Stromal cell of bone marrow (primary cell): ENCODE measurements around the gene TMEM190.
"Not testable (repeated sequence)": the region's sequence is repeated elsewhere in the genome, so short reads cannot be mapped to it uniquely, and the experiment has no call there.

ENCODE experiments used
- DNase-seq: peaks from one replicate; pipeline ENCODE4 v3.0.0-alpha.2; 2012; ENCODE audit warnings: low read depth

TMEM190 gene

DNA sequence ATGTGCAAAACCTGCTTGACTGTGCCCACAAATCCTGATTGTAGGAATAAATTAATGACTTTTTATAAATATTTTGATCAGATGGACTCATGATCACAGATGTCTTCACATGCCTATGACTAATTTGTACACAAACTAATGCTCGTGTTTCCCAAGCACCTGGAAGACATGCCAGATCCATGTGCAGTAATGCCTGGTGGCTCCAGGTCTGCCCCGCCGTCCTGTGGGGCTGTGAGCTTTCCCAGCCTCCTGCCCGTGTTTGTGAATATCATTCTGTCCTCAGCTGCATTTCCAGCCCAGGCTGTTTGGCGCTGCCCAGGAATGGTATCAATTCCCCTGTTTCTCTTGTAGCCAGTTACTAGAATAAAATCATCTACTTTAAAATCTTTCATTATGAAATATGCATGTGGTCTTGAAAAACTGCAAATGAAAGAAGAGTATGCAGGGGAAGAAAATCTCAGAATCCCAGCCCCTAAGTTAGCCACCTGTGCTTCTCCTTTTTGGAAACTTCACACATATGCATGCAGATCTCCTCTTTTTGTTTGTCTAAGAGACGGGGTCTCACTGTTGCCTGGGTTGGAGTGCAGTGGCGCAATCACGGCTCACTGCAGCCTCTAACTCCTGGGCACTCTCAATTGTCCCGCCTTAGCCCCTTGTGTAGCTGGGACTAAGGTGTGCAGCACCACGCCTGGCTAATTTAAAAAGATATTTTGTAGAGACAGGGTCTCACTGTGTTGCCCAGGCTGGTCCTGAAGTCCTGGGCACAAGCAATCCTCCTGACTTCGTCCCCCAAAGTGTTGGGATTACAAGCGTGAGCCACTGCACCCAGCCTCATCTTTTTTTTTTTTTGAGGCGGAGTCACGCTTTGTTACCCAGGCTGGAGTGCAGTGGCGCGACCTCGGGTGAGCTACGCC, 15.3 kb downstream of the TMEM190 start:
- no peak for DNase-seq

GRCh38 chr19:55392820-55393761, 16.5 kb downstream of the TMEM190 start:
- no peak for DNase-seq

- no peak for DNase-seq
These were observed 21.7 kb downstream of the TMEM190 start for GRCh38 chr19:55398200-55398925.

DNA sequence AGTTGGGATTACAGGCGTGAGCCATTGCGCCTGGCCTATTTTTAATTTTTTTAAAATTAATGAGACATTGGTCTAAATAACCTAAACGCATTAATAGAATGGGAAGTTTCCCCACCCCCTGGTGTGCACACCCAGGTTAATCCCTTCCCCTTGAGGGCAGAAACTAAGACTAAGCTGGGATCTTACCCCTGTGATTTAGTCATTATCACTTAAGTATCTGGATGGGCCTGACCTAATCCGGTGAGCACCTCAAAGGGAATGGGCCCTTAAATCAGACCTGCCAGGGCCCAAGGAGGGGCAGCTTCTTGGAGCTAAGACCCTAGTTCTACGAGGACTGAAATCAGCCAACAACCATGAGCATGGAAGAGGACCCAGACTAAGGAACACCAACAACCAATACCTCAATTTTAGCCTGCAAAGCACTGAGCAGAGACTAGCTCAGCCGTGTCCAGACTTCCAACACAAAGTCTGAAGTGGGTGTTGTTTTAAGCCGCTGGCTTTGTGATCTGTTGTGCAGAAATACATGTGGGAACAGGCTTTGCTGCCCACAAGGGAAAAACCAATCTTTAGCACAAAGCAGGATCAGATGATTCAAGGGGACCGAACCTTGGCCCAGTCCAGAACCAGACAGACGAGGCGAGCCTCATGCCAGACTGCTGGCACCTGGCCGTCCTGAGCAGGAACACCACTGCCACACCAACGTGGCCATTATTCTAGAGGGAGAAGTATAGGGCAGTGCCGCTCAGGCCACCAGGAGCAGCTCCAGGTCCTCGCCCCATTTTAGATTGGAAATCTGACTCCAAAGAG, 23.9 kb downstream of the TMEM190 start:
- DNase-seq = no peak

GRCh38 chr19:55401390-55401789, 24.8 kb downstream of the TMEM190 start:
- not testable (repeated sequence) for DNase-seq

- no peak for DNase-seq
These were observed 25.9 kb downstream of the TMEM190 start for GRCh38 chr19:55402509-55402908.

- DNase-seq = no peak
These were observed 29.0 kb downstream of the TMEM190 start for GRCh38 chr19:55405638-55406037.

DNA sequence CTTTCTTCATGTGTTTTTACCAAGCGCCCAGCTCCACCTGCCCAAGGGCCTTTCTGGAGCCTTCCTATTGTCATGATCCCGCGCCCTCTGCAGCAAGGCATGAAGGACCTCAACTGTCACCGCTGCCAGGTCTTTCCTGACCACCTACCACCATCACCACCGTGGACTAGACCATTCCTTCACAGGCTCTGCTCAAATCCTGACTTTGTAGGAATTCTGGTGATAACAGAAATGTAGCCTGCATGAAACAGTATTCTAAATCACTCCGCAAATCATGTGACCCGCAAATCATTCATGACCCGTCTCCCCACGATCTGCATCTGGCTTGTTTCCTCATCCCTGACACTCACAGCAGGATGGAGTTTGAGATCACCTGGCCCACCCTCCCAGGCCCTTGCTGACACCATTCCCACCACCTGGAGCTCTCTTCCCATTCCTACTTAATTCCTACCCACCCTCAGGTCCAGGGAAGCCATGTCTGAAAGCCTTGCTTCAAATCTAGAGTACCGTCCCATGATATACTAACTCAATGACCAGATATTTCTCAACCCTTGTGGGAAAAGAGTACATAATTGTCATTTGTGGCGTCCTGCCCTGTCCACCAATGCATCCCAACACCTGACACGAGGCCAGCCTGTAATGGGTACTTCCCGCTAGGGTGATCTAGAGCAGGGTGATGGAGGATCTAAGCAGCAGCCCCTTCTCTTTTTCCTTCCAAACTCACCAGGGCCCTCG, 29.6 kb downstream of the TMEM190 start:
- DNase-seq = no peak

DNA sequence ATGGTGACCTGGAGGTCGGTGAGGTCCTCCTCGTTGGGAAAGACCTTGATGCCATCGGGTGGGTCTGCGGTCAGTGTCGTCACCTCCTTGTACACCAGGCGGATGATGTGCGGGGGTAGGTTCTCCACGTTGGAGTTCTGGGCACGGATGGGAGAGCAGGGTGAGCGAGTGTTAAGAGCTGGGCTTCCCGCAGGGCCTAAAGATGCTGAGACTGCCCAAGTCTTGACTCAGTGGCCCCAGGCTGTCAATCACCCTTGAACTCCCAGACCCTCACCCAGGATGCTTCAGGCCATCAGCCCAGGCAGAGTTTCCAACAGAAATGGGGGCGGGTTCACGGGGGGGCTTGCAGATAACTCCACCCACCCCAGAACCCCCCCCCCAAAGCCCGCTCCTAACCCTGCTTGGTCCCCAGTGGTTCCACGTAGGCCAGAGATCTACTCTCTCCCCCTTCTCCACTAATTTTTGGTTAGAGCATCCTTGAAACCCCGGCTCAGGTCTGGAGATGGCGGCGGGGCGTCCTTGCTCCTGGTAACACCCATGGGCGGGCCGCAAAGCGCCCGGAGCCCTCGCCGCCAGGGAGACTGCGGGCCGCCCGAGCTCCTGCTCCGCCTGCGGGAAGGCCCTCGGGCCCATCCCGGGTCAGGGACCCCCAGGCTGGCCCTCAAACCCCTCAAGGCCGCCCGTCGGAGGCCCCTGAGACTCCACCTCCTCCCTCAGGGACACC, 30.4 kb downstream of the TMEM190 start:
- DNase-seq = no peak

GRCh38 chr19:55407550-55407799, 30.8 kb downstream of the TMEM190 start, which contains the start of gene UBE2S:
TSS of gene UBE2S (minus strand) at chr19:55407788. CDS start at chr19:55407589, 199 bp downstream.
- DNase-seq = not testable (repeated sequence)

GRCh38 chr19:55407800-55408532, 31.3 kb downstream of the TMEM190 start:
- DNase-seq = peak; percentile 99

DNA sequence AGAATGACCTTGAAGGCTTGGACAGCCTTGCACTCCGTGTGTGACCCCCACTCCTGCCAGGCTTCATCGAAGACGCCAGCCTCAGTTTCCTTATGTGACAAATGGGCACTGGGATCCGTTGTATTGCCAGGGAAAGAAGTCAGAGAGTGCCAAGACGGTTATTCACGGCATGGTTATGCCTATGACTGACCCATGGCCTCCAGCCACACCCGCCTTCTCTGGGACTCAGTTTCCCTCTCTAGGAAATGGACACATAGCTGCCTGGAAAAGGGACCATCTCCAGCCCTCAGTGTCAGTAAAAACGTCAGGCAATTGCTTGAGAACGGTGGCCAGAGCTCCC, 31.9 kb downstream of the TMEM190 start:
- DNase-seq = no peak

GRCh38 chr19:55409179-55409578, 32.6 kb downstream of the TMEM190 start:
- DNase-seq = not testable (repeated sequence)

DNA sequence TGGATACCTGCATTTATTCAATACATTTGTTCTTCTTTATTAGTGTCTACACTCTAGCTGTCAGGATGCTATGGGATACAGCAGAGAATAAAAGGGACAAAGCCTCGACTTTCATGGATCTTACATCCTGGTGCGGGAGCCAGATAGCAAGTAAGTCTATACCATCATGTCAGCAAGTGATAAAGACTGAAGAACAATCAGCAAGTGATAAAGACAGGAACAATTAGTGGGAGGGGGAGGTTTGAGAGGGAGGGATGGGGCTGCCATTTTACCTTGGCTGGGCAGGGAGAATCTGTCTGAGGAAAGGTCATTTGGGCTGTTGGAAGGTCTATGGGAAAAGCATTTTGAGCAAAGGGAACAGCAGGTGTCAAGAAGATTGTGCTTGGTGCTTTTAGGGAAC, 33.5 kb downstream of the TMEM190 start:
- DNase-seq = no peak

- DNase-seq = peak; percentile 78
These were observed 41.6 kb downstream of the TMEM190 start for GRCh38 chr19:55418185-55418584.

DNA sequence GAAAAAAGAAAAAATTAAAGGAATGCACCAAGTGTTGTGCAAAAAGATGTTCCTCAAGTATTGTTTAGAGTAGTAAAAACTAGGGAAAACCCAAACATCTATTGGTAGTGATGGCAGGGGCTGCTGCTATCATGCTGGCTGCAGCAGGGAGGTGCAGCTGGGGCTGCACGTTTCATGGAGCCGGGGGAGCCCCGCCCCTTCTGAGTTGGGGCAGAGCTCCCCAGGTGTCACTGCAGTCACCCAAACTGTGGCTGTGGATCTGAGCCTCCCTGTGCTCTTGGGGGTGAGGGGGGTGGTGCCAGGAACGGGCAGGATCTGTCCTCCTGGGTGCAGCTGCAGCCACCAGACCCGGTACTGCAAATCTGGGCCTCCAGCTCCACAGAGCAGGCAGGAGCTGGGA, 42.5 kb downstream of the TMEM190 start:
- DNase-seq = no peak

DNA sequence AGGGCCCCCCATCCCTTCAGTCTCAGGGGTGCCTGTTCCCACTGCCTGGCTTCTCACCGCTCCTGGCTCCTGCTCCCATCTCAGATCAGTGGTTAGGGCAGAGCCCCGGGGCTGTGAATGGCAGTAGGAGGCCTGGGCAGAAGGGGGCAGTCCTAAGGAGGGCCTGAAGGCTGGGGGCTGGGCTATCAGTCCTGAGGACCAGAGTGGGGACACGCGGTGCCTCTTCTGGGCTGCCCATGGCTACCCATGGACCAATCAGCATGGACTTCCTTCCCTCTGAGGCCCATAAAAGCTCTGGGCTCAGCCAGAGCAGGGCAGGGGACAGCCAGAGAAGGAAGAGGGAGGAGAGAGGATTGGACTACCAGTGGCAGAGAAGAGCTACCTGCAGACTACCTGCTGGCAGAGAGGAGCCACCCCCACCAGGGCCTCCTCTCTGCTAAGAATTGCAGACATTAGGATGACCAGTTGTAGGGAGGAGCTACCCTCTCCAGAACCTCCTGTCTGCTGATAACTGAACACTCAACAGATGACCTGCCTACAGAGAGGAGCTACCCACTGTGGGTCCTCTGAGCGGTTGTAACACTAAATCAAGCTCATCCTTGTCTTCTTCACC, 43.1 kb downstream of the TMEM190 start:
- DNase-seq = no peak

DNA sequence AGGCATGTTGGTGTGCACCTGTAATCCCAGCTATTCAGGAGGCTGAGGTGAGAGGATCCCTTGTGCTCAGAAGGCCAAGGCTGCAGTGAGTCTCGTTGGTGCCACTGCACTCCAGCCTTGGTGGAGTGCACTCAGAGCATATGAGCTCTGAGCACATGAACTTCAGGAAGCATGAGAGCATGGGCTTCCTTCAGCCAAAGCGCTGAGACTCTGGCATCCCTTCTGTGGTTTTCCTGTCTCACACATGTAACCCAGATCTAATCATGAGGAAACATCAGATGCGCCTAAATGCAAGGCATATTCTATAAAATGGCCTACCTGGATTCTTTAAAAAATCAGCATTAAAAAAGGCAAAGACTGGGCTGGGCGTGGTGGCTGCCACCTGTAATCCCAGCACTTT, 44.7 kb downstream of the TMEM190 start:
- not testable (repeated sequence) for DNase-seq
